Keratinocyte (primary cell): ENCODE measurements around the gene PARD3. TPM values are rescaled to one million over a fixed set of nuclear protein-coding genes. Genes with fewer than 3 reads are reported as not detected.

Experiments used
- DNase-seq: peaks from one replicate; pipeline ENCODE4 v3.0.0-alpha.2; 2011; ENCODE audit warnings: low read depth, missing footprints, low spot score
- FAIRE-seq: peaks from 2 replicates; lab custom pipeline; 2011; peaks lifted over from hg19 to GRCh38; lab: Jason Lieb, UNC
- H2AFZ ChIP-seq: 2 replicates; pipeline ENCODE4 v1.6.0; 2012; ENCODE audit warnings: low read length, control low read depth, inconsistent platforms; ENCODE audit not compliant: control insufficient read depth
- H3K27ac ChIP-seq: 2 replicates; pipeline ENCODE4 v1.5.1; 2011; ENCODE audit warnings: low read length; ENCODE audit not compliant: control insufficient read depth, insufficient read depth
- H3K27me3 ChIP-seq: 3 replicates; pipeline ENCODE4 v1.6.0; 2011; ENCODE audit warnings: low read length; ENCODE audit not compliant: control insufficient read depth, insufficient read depth; ENCODE audit errors: extremely low read depth
- H3K36me3 ChIP-seq, 2 experiments: 2 replicates in 1 of 2; 3 replicates in 1 of 2; pipeline ENCODE4 v1.5.1; 2011; ENCODE audit warnings: low read length in 2 of 2, mild to moderate bottlenecking in 1 of 2; ENCODE audit not compliant: control insufficient read depth in 2 of 2, insufficient read depth in 2 of 2; ENCODE audit errors: extremely low read depth in 1 of 2
- H3K4me1 ChIP-seq: 3 replicates; pipeline ENCODE4 v1.5.1; 2011; ENCODE audit warnings: low read length; ENCODE audit not compliant: control insufficient read depth, insufficient read depth; ENCODE audit errors: extremely low read depth
- H3K4me2 ChIP-seq: 3 replicates; pipeline ENCODE4 v1.6.0; 2011; ENCODE audit warnings: low read depth, low read length; ENCODE audit not compliant: control insufficient read depth, insufficient read depth; ENCODE audit errors: extremely low read depth
- H3K4me3 ChIP-seq, 3 experiments: fragments of 200-600 bp in 1 of 3; sonication (generic) in 1 of 3; 2 replicates in 2 of 3; 3 replicates in 1 of 3; pipeline ENCODE4 v1.5.1; 2011 to 2016; ENCODE audit warnings: low read length in 3 of 3, mild to moderate bottlenecking in 3 of 3, control low read depth in 2 of 3, inconsistent platforms in 1 of 3, low read depth in 1 of 3, mixed read lengths in 1 of 3, mixed run types in 1 of 3, moderate library complexity in 1 of 3; ENCODE audit not compliant: control insufficient read depth in 2 of 3, insufficient read depth in 2 of 3; ENCODE audit errors: extremely low read depth in 1 of 3
- H3K79me2 ChIP-seq: 2 replicates; pipeline ENCODE4 v1.6.0; 2012; ENCODE audit warnings: low read length; ENCODE audit not compliant: control insufficient read depth, insufficient read depth
- H3K9ac ChIP-seq: 3 replicates; pipeline ENCODE4 v1.6.0; 2011; ENCODE audit warnings: low read length; ENCODE audit not compliant: control insufficient read depth, insufficient read depth; ENCODE audit errors: extremely low read depth
- H3K9me1 ChIP-seq: 3 replicates; pipeline ENCODE4 v1.6.0; 2011; ENCODE audit warnings: low read length; ENCODE audit not compliant: control insufficient read depth, insufficient read depth; ENCODE audit errors: extremely low read depth
- H3K9me3 ChIP-seq: 2 replicates; pipeline ENCODE4 v1.5.1; 2012; ENCODE audit warnings: low read depth, low read length; ENCODE audit not compliant: control insufficient read depth
- H4K20me1 ChIP-seq: 3 replicates; pipeline ENCODE4 v1.6.0; 2011; ENCODE audit warnings: low read length; ENCODE audit not compliant: control insufficient read depth, insufficient read depth; ENCODE audit errors: extremely low read depth
- CTCF ChIP-seq, 3 experiments: IDR thresholded peaks in 1 of 3; conservative IDR thresholded peaks in 1 of 3; optimal IDR thresholded peaks in 1 of 3; 2 replicates in 2 of 3; 3 replicates in 1 of 3; pipeline versions ENCODE3 to v1.5.1; 2011; ENCODE audit warnings: low read length in 3 of 3, mild to moderate bottlenecking in 3 of 3, moderate library complexity in 2 of 3, control low read depth in 1 of 3, inconsistent platforms in 1 of 3; ENCODE audit not compliant: insufficient read depth in 2 of 3; ENCODE audit errors: extremely low read depth in 1 of 3
- EZH2 ChIP-seq: IDR thresholded peaks from one replicate; pipeline ENCODE4 v1.6.1; 2012; ENCODE audit warnings: inconsistent platforms, mild to moderate bottlenecking, low read length, moderate library complexity
- dilution Hi-C: fragments of 300-500 bp; cut with MboI; formaldehyde crosslinking; loops from one replicate; pipeline ENCODE4 v1.7.0; 2020; ENCODE audit warnings: low sequenced_read_pairs; ENCODE audit not compliant: extremely low pct_ligation_motif_present
- polyA plus RNA-seq, 5 experiments: library from polyadenylated mRNA; depleted of rRNA in 3 of 5; stranded (reverse) in 3 of 5; stranded (forward) in 1 of 5; unstranded in 1 of 5; fragments of >200 nt; gene quantifications; 1 replicate in 1 of 5; 2 replicates in 3 of 5; 3 replicates in 1 of 5; pipeline versions ENCODE4 v1.2.1 to v1.2.3, GENCODE V29; 2011 to 2012; ENCODE audit warnings: missing spikeins in 2 of 5, low read depth in 1 of 5, low replicate concordance in 1 of 5

PARD3 gene
- polyA plus RNA-seq, 1 donor (not counting 4 experiments of a cell fraction or from before 2014, with no cell fraction given) = 46.4 TPM

- Histone ChIP-seq H4K20me1 (no peaks in the 10 kb centered on the region), H3K9me3 (no peaks in the 10 kb centered on the region), H3K27ac (no peak overlapping the region), H3K4me1 (peaks cover 33% of the 10 kb centered on the region), H3K4me2 (no peak overlapping the region), H2AFZ (no peak overlapping the region), H3K36me3 (no peaks in the 10 kb centered on the region), H3K9ac (no peak overlapping the region), H3K27me3 (no peaks in the 10 kb centered on the region), H3K79me2 (peaks cover 7% of the 10 kb centered on the region), H3K9me1 (no peaks in the 10 kb centered on the region), H3K4me3 (no peak overlapping the region)
- no peak for FAIRE-seq
- TF ChIP-seq EZH2 = no peak
- no peak for TF ChIP-seq CTCF (optimal IDR thresholded peaks at IDR 0.05 in 1 of 3, IDR thresholded peaks at IDR 0.05 in 1 of 3, conservative IDR thresholded peaks at IDR 0.05 in 1 of 3; ENCODE audit: extremely low read depth in 1 of 3, insufficient read depth in 2 of 3, low read length in 3 of 3)
- no peak for DNase-seq
- dilution Hi-C loops = no loop called here
These were observed 321.1 kb downstream of the PARD3 start for GRCh38 chr10:34494012-34494411.

- Histone ChIP-seq H3K4me2 (peak overlapping the region; percentile 78), H3K27me3 (no peaks in the 10 kb centered on the region), H3K36me3 (no peaks in the 10 kb centered on the region), H3K79me2 (peaks cover 11% of the 10 kb centered on the region), H3K9me1 (no peaks in the 10 kb centered on the region), H3K9ac (peak overlapping the region; percentile 69), H3K4me1 (peaks cover 33% of the 10 kb centered on the region), H3K27ac (peak overlapping the region; percentile 92), H3K9me3 (no peaks in the 10 kb centered on the region), H4K20me1 (no peaks in the 10 kb centered on the region), H3K4me3 (peak overlapping the region in 2 of 3 experiments; percentile 25 to 39), H2AFZ (no peak overlapping the region)
- FAIRE-seq = peak; percentile 96
- dilution Hi-C loops = no loop called here
- DNase-seq = peak; percentile 63
- TF ChIP-seq EZH2 (no peak), CTCF (optimal IDR thresholded peaks at IDR 0.05 in 1 of 3, IDR thresholded peaks at IDR 0.05 in 1 of 3, conservative IDR thresholded peaks at IDR 0.05 in 1 of 3; ENCODE audit: extremely low read depth in 1 of 3, insufficient read depth in 2 of 3, low read length in 3 of 3) (no peak)
These were observed 323.0 kb downstream of the PARD3 start for GRCh38 chr10:34492081-34492480.
